Head of caudate nucleus (tissue), 42 donors: ENCODE measurements around the gene KIAA0513.
A peak's percentile ranks its signal among the peaks of the same experiment; 100 is the strongest.

Experiments used
- DNase-seq, 42 donors: peaks; one replicate each; pipeline versions ENCODE4 v3.0.0 to v3.0.0-alpha.2; 2020 to 2021; ENCODE audit warnings: mixed read lengths in 7 of 42
- intact Hi-C: fragments of 100-400 bp; cut with DNase I; formaldehyde crosslinking; loops from one replicate; pipeline ENCODE4 v1.15.0; 2022

The KIAA0513 gene

GRCh38 chr16:85081038-85081437 is 53.4 kb downstream of the KIAA0513 start:
- intact Hi-C loops, result no loop called here
- DNase-seq, result no peak

DNA sequence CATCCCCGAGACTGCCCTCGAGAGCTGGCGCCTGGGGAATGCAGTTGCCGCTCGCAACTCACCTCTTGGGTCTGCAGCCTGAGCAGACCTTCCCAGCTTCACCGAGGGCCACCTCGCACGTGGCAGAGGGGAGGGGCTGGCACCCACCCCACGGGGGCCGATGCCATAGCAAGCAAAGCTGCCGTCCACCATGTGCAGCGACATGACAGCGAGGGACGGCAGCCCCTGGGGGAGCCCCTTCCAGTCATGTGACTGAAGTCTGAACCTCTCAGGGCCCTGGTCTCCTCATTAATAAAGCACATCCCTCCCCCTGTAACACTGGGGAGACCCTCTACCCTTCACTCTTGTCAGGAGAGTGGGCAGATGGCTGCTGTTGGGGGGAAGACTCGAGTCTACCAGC is 54.2 kb downstream of the KIAA0513 start:
- intact Hi-C loops, result no loop called here
- DNase-seq, result no peak

DNA sequence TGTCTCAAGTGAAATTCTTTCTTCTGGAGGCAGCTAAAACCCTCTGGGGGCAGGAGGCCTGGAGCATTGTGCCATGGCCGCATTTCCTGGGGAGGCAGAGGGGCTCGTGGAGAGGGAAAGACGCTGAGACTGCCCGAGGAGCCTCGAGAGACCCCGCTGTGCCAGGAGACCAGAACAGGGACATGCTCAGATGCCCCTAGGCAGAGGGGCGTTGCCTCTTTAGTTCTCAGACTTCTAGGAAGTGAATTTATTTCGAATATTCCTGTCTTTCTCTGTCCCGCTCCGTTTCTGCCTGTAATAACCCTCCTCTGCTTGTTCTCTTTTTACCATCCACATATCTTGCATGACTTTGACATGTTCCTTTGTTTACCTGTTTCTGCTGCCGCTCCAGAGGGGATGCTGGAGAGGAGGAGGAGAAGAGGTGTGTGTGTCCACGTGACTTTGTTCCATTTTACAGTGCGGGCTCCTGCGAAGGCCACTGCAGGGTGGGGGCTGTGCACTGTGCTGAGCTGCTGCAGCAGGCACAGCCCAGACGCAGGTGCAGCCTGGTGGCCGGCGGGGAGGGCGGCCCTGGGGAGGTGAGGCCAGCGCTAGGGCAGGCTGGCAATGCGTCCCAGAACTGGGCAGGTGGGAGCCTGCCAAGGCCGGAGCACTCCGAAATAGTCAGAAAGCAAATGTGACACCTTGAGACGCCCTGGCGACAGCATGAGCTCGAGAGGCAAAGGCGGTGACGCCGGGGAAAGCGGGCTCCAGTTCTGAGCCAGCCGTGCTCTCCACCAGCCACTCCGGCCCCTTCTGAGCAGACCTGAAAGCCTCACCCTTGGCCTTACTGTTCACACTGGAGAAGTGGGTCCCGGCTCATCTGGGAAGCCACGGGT is 54.8 kb downstream of the KIAA0513 start:
- intact Hi-C loops, result no loop called here
- DNase-seq, result no peak

DNA sequence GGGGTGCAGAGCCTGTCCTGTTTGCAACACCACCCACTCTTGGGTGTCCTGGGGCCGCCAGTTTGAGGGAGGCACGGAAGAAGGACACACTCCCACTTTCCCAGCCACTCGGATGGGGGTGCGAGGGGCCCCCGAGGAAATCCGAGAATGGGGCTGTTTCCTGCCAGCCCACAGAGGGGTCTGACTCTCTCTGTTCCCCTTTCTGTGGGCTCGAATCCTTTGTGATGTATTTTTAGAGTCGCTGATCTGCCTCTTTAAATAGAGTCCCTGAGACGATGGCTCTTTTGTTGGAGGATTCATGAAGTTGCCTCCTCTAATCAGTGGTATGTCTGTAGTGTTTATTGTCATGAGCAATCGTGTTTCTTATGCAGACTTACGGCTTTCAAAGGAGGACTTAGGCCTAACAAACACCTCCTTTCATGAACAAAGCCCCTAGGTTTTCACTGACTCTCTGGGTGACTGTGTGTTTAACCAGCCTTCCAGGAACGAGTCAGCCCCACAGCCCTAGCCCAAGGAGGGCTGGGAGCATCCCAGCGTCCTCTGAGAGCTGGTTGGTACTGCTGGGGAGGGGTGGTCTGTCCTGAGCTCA is 55.5 kb downstream of the KIAA0513 start:
- no peak for DNase-seq
- intact Hi-C loops, result no loop called here

GRCh38 chr16:85084841-85085510 is 57.4 kb downstream of the KIAA0513 start:
- no peak for DNase-seq
- intact Hi-C loops, result no loop called here

- DNase-seq, result no peak
- intact Hi-C loops, result no loop called here
Measured at GRCh38 chr16:85085721-85086120, 58.1 kb downstream of the KIAA0513 start.

- peak in 40 of 42 donors; percentile 32 to 83 (median 60) for DNase-seq
- intact Hi-C loops, result no loop called here
Measured at GRCh38 chr16:85086347-85087291, 59.0 kb downstream of the KIAA0513 start.

DNA sequence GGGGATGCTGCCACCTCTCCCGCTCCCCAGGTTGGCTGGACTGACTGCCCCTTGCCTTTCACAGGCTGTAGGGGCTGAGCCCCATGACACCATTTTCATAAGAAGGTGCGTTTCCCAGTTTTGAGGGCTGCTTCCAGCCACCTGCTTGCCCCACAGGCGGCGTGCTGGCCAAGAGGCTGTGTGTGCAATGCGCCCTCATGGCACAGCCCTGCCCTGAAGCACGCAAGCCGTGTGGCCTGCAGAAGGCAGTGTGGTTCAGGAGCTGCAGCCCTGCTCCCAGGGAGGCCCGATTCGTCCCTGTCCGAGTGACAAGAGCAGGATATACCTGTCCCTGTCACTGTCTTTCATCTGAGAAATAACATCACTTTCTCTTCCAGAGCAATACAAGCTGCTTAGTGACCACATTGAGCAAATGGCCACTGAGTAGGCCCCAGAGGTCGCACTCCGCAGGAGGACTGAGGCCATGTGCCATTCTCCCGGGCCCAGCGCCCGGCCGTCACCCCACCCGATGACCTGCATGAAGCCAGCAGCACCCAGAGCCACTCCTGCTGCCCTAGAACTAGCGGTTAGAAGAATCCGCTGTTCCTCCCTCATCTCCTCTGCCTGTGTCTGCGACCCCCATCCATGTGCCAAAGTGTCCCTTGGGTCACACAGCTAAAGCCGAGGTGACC is 60.4 kb downstream of the KIAA0513 start:
- no peak for DNase-seq
- intact Hi-C loops, result no loop called here

- intact Hi-C loops, result no loop called here
- DNase-seq, result no peak
Measured at GRCh38 chr16:85088570-85089199, 61.1 kb downstream of the KIAA0513 start.

DNA sequence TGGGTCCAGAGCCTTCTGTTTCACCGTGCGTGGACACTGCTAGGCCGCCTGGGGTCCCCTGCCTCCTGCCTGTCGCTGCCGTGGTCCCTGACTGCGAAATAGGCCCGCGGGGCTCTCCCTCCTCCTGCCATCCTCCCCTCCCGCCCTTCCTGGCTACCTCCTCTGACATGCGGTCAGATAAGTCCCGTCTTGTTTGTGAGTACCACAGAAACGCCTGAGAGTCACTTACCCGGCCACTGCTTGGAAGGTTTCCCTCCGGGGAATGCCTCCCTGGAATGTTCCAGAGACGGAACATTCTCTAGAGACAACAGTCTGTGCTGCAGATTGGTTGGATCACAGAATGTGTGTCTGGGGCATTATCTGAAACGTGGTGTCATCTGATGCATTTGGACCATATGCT is 61.9 kb downstream of the KIAA0513 start:
- DNase-seq, result no peak
- intact Hi-C loops, result no loop called here

DNA sequence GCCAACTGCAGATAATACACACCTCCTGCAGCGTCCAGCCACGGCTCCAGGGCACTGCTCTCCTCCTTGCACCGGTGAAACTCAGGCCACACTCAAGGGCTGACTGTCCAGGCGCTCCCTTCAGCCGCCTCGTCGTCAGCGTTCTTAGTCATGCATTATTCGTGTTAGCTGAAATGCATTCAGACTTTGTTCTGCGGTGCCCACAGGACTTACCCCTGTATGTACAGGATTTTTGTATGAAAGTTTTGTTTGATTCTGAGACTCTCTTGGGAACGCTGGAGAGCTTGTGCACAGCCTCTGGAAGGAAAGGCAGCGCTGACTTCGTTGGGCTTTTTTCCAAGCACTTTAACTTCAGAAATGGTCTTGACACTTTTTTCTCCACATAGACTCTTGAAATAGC is 62.6 kb downstream of the KIAA0513 start:
- intact Hi-C loops, result no loop called here

GRCh38 chr16:85090873-85091521 is 63.4 kb downstream of the KIAA0513 start:
- intact Hi-C loops, result no loop called here
- no peak for DNase-seq

More for the DNA sequence above, 62.6 kb downstream of the KIAA0513 start:
- DNase-seq, result no peak

DNA sequence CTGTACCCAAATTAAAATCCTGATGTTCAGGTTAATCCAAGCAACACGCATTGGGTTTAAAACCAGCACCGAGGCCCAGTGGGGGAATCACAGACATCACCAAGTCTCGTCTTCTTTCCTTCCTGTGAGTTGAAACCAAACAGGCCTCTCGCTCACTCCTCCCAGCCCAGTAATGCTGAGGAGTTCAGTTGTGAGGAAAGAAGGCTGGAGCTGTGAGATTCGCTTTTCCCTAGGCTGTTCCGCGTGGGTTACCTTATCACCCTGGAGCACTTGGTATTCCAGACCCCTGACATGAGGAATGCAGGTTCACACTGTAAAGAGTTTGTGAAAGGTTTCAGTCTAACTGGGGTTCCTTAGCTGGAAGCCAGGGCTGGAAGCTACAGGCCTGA is 63.9 kb downstream of the KIAA0513 start:
- DNase-seq, result no peak
- intact Hi-C loops, result no loop called here

DNA sequence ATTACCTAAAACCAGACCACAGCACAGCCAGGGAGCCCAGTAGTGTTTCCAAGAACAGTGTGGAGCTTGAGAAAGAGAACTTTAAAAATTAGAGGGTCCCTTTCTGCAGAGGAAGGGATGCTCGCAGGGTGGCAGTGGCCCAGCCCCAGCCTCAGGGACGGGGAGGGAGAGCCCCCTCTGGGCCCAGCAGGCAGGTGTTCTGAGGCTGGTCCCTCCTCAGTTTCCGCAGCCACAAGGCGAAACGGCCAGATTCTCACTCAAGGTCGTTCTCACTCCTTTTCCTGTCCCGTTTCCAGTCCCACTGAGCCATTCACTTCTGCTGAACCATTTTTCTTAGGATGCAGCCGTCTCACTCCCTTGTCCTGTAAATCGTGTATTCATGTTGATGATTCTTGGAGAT is 64.7 kb downstream of the KIAA0513 start:
- intact Hi-C loops, result no loop called here
- DNase-seq, result no peak

- peak in 14 of 42 donors; percentile 25 to 56 (median 41) for DNase-seq
- intact Hi-C loops, result no loop called here
Measured at GRCh38 chr16:85092851-85093250, 65.3 kb downstream of the KIAA0513 start.

DNA sequence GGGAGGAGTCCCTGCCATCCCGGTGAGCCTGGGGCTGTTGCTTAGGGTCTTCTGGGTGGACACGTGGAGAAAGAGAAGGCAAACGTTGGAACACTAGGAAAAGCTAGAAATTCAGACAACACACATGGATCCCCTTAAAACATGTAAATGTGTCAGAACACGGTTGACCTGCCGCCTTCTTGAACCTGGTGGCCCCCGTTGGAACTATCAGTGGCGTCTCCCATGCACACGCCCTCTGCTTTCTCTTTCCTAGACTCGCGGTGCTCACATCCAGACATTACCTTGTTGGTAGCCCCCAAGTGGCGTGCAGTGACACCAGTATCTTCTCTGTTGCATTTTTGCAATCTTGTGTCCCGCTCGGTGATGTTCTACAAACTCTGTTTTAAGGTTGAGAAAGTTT is 66.1 kb downstream of the KIAA0513 start:
- intact Hi-C loops, result no loop called here
- no peak for DNase-seq

GRCh38 chr16:85094176-85094805 is 66.7 kb downstream of the KIAA0513 start:
- no peak for DNase-seq
- intact Hi-C loops, result no loop called here
